Spinal cord (tissue), 10 donors: ENCODE results near the gene SLC25A18. TPM values are rescaled to one million over a fixed set of nuclear protein-coding genes. Genes with fewer than 3 reads are reported as not detected.

Experiments used
- DNase-seq, 6 donors: peaks; one replicate each; pipeline versions ENCODE4 v3.0.0 to v3.0.0-alpha.2; 2013 to 2015; ENCODE audit warnings: low spot score in 6 of 6, low read depth in 4 of 6
- H3K27ac ChIP-seq: one replicate; pipeline ENCODE4 v1.5.1; 2013; ENCODE audit warnings: low read depth, low read length, control low read depth
- H3K27me3 ChIP-seq: one replicate; pipeline ENCODE4 v1.6.1; 2013; ENCODE audit warnings: low read length; ENCODE audit not compliant: control insufficient read depth, insufficient read depth
- H3K36me3 ChIP-seq: one replicate; pipeline ENCODE4 v1.6.1; 2013; ENCODE audit warnings: low read length; ENCODE audit not compliant: control insufficient read depth, insufficient read depth
- H3K4me1 ChIP-seq: one replicate; pipeline ENCODE4 v1.6.1; 2013; ENCODE audit warnings: low read length; ENCODE audit not compliant: control insufficient read depth, insufficient read depth
- H3K4me3 ChIP-seq: one replicate; pipeline ENCODE4 v1.5.1; 2013; ENCODE audit warnings: low read depth, low read length, control low read depth
- H3K9me3 ChIP-seq: one replicate; pipeline ENCODE4 v1.6.1; 2013; ENCODE audit warnings: low read length; ENCODE audit not compliant: control insufficient read depth, insufficient read depth
- WGBS: methylation state at CpG from one replicate; pipeline ENCODE4 v1.1.5; 2013; ENCODE audit warnings: missing lambda C conversion rate; ENCODE audit not compliant: insufficient coverage; 5-methylcytosine and 5-hydroxymethylcytosine counted together
- polyA plus RNA-seq, 2 donors: library from polyadenylated mRNA; unstranded; fragments of 120-200 nt; gene quantifications; one replicate each; pipeline ENCODE4 v1.2.1, GENCODE V29; 2013; ENCODE audit not compliant: insufficient read length in 2 of 2
- total RNA-seq, 2 donors: library from RNA; depleted of rRNA in 1 of 2; stranded (reverse); fragments of 120-200 nt in 1 of 2; fragments of >200 nt in 1 of 2; gene quantifications; one replicate each; pipeline versions ENCODE4 v1.2.3 to v1.2.4, GENCODE V29; 2013 to 2014
- donor health status: healthy.

Gene SLC25A18
- total and polyA plus RNA-seq, 4 donors: 13.1 to 32.6 (median 21.4) TPM

GRCh38 chr22:17580441-17581031, 17.2 kb downstream of the SLC25A18 start:
- no peaks in the 10 kb centered on the region for H3K9me3 ChIP-seq
- no peaks in the 10 kb centered on the region for H3K27me3 ChIP-seq
- peaks cover 35% of the 10 kb centered on the region for H3K36me3 ChIP-seq
- no peak overlapping the region for H3K4me3 ChIP-seq
- peaks cover 49% of the 10 kb centered on the region for H3K4me1 ChIP-seq
- no peak for DNase-seq
- 51% methylated on average over 15 of the region's 15 CpGs for WGBS
- H3K27ac ChIP-seq: no peak overlapping the region

DNA sequence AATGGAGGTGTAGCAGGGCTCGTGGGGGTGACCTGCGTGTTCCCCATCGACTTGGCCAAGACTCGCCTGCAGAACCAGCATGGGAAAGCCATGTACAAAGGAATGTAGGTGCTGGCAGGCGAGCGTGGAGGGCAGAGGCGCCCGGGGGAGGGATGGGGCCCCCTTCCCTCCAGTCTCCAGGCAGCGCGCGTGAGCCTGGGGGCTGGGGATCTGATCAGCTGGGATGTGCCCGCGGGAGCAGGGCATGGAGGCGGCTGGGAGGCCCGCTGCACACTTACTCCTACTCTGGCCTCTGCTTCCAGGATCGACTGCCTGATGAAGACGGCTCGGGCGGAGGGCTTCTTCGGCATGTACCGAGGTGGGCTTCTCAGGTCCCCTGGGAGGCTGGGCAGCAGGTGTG, 17.8 kb downstream of the SLC25A18 start:
- DNase-seq: no peak
- 62% methylated on average over 16 of the region's 21 CpGs for WGBS
- H3K4me3 ChIP-seq: no peak overlapping the region
- no peaks in the 10 kb centered on the region for H3K27me3 ChIP-seq
- H3K4me1 ChIP-seq: peaks cover 44% of the 10 kb centered on the region
- no peak overlapping the region for H3K27ac ChIP-seq
- no peaks in the 10 kb centered on the region for H3K9me3 ChIP-seq
- peaks cover 35% of the 10 kb centered on the region for H3K36me3 ChIP-seq

GRCh38 chr22:17581631-17582030, 18.3 kb downstream of the SLC25A18 start:
- no peak overlapping the region for H3K4me3 ChIP-seq
- no peak overlapping the region for H3K27ac ChIP-seq
- H3K4me1 ChIP-seq: peaks cover 40% of the 10 kb centered on the region
- 80% methylated on average over 17 of the region's 17 CpGs for WGBS
- DNase-seq: no peak
- H3K36me3 ChIP-seq: peaks cover 36% of the 10 kb centered on the region
- H3K9me3 ChIP-seq: no peaks in the 10 kb centered on the region
- H3K27me3 ChIP-seq: no peaks in the 10 kb centered on the region

- peaks cover 51% of the 10 kb centered on the region for H3K36me3 ChIP-seq
- DNase-seq: no peak
- no peak overlapping the region for H3K4me3 ChIP-seq
- peaks cover 37% of the 10 kb centered on the region for H3K4me1 ChIP-seq
- no peaks in the 10 kb centered on the region for H3K27me3 ChIP-seq
- 96% methylated on average over 10 of the region's 10 CpGs for WGBS
- no peaks in the 10 kb centered on the region for H3K9me3 ChIP-seq
- H3K27ac ChIP-seq: no peak overlapping the region
These were observed 19.9 kb downstream of the SLC25A18 start for GRCh38 chr22:17583151-17583550.

DNA sequence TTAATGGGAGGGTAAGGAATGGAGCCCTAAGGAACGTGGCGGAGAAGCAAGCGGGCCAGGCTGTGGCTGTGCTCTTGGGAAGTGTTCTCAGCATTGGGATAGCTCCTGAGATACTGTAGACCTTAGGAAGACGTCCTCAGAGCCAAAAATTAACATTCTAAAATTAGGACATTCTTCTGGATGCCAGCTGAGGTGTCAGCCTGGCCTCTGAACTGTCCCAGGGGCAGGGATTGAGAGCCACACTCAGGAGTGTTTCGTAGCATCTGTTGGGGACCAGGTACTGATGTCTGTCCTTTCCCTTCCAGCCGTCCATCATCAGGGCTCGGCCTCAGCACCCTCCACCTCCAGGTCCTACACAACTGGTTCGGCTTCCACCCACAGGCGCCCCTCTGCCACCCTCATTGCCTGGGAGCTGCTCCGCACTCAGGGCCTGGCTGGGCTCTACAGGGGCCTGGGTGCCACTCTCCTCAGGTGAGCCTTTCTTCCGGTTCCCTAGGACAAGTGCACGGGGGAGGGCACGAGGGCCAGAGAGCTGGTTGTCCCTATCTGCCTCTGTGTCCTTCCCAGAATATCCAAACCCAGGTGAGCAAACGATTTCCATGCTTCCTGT, 23.6 kb downstream of the SLC25A18 start:
- Histone ChIP-seq H3K4me3 (no peak overlapping the region), H3K27me3 (no peaks in the 10 kb centered on the region), H3K4me1 (peaks cover 3% of the 10 kb centered on the region), H3K36me3 (peaks cover 66% of the 10 kb centered on the region), H3K9me3 (no peaks in the 10 kb centered on the region), H3K27ac (no peak overlapping the region)
- 94% methylated on average over 12 of the region's 14 CpGs for WGBS
- no peak for DNase-seq

DNA sequence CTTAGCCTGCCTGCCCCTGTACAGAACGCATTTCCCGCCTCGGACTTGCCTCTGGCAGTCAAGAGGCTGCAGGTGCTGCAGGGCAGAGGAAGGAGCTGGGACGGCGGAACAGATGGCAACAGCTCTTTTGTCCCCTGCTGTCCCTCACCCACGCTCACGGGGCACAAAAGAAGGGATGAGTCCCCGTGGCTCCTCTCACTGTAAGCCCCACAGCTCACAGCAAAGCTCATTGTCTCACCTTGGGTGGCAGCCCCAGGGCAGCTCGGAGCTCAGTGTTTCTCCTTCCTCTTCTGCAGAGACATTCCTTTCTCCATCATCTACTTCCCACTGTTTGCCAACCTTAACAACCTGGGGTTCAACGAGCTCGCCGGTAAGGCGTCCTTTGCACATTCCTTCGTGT, 24.3 kb downstream of the SLC25A18 start:
- H3K27me3 ChIP-seq: no peaks in the 10 kb centered on the region
- 44% methylated on average over 9 of the region's 14 CpGs for WGBS
- H3K4me1 ChIP-seq: peaks cover 3% of the 10 kb centered on the region
- no peak for DNase-seq
- H3K4me3 ChIP-seq: no peak overlapping the region
- no peak overlapping the region for H3K27ac ChIP-seq
- H3K36me3 ChIP-seq: peaks cover 65% of the 10 kb centered on the region
- no peaks in the 10 kb centered on the region for H3K9me3 ChIP-seq

DNA sequence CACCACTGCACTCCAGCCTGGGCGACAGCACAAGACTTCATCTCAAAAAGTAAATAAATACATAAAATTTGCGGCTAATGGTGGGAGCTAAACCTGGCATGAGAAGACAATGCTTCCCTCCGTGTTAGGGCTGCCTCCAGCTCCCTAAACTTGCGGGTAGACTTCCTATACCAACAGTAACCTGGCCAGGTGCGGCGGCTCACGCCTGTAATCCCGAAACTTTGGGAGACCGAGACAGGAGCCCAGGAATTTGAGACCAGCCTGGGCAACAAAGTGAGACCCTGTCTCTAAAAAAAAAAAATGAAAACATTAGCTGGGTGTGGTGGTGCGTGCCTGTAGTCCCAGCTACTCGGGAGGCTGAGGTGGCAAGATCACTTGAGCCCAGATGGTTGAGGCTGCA, 25.3 kb downstream of the SLC25A18 start:
- WGBS: 99% methylated on average over 9 of the region's 11 CpGs
- Histone ChIP-seq H3K27ac (no peak overlapping the region), H3K27me3 (no peaks in the 10 kb centered on the region), H3K9me3 (no peaks in the 10 kb centered on the region), H3K4me1 (peaks cover 3% of the 10 kb centered on the region), H3K36me3 (peaks cover 63% of the 10 kb centered on the region), H3K4me3 (no peak overlapping the region)
- no peak for DNase-seq

DNA sequence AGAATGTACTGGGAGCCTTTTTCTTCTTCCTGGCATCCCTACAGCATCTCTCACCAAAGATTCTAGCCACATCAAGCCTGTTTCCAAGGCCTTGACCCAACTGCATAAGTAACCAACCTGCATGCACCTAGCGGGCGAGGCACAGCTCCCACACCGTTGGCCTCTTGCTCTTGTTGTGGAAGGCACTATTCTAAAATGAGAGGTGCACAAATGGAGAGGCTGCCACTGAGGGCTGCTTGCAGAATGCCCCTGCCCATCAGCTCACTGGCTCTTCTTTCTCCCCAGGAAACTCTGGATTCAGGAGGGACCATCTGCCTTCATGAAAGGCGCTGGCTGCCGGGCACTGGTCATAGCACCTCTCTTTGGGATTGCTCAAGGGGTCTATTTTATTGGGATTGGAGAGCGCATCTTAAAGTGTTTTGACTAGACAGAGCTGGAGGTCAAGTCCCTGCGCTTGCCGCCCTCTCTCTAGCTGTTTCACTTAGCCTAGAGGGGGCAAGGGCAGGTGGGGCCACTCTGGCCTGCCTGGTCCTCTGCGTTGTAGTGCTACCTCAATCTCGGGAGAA, 26.6 kb downstream of the SLC25A18 start:
- Histone ChIP-seq H3K27me3 (no peaks in the 10 kb centered on the region), H3K36me3 (peaks cover 72% of the 10 kb centered on the region), H3K27ac (no peak overlapping the region), H3K4me1 (peaks cover 3% of the 10 kb centered on the region), H3K9me3 (no peaks in the 10 kb centered on the region), H3K4me3 (no peak overlapping the region)
- DNase-seq: no peak
- WGBS: 93% methylated on average over 8 of the region's 10 CpGs

DNA sequence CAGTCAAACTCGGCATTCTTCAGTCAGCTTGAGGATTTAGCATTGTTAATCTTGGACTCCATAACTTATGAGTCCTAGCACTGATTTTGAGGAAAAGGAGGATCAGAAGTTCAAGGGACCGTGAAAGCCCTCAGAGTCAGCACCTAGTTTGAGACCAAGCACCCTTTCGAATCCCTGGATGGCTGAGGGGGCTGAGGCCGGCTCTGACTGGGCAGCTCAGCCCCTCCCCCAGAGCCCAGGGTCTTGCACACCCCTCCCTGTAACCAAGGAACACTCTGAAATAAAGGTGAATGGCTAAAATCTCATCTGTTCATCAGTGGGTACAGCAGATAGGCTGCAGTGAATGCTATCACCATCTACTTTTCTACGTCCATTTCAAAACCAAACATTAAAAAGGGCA, 27.3 kb downstream of the SLC25A18 start:
- H3K27ac ChIP-seq: no peak overlapping the region
- no peaks in the 10 kb centered on the region for H3K27me3 ChIP-seq
- no peaks in the 10 kb centered on the region for H3K9me3 ChIP-seq
- no peak overlapping the region for H3K4me3 ChIP-seq
- peaks cover 3% of the 10 kb centered on the region for H3K4me1 ChIP-seq
- DNase-seq: no peak
- H3K36me3 ChIP-seq: peaks cover 79% of the 10 kb centered on the region
- WGBS: no CpG with 5 or more reads among the region's 5 CpGs

GRCh38 chr22:17592201-17592600, 28.9 kb downstream of the SLC25A18 start:
- WGBS: 94% methylated on average over 2 of the region's 5 CpGs
- DNase-seq: no peak
- peaks cover 87% of the 10 kb centered on the region for H3K36me3 ChIP-seq

More at GRCh38 chr22:17592201-17592600, 28.9 kb downstream of the SLC25A18 start:
- no peak overlapping the region for H3K27ac ChIP-seq
- H3K27me3 ChIP-seq: no peaks in the 10 kb centered on the region
- peaks cover 3% of the 10 kb centered on the region for H3K4me1 ChIP-seq
- no peak overlapping the region for H3K4me3 ChIP-seq
- no peaks in the 10 kb centered on the region for H3K9me3 ChIP-seq
